ENCODE measurements around the gene TESK2. TPM values are rescaled to one million over a fixed set of nuclear protein-coding genes. Genes with fewer than 3 reads are reported as not detected.
A peak's percentile ranks its signal among the peaks of the same experiment; 100 is the strongest.

Gene TESK2
- total and polyA plus RNA-seq, 2 of the 13 experiments (the other 11 are each of a cell fraction or from before 2014, with no cell fraction given), result 5.5 to 9.6 TPM

- TF ChIP-seq FOXJ3 (CRISPR knock-in tag; IDR thresholded peaks at IDR 0.05; ENCODE audit: borderline replicate concordance) (peak; percentile 16; the same call in 1 of the 2 replicates), PPARG (CRISPR knock-in tag; conservative IDR thresholded peaks at IDR 0.05) (0 out of 2 replicates have a peak, but pooled peaks have one; percentile 11), ZNF496 (CRISPR knock-in tag; IDR thresholded peaks at IDR 0.05; ENCODE audit: insufficient replicate concordance) (no peak), ATF2 (CRISPR knock-in tag; IDR thresholded peaks at IDR 0.05) (peak; percentile 47; the same call in 1 of the 2 replicates), DBP (CRISPR knock-in tag; IDR thresholded peaks at IDR 0.05; ENCODE audit: not compliant biosample characterization) (no peak), CTCF (CRISPR knock-in tag; IDR thresholded peaks at IDR 0.05) (no peak; the same call in 1 of the 2 replicates), ZNF691 (CRISPR knock-in tag; IDR thresholded peaks at IDR 0.05; ENCODE audit: borderline replicate concordance, low read depth) (peak; percentile 47; the same call in 1 of the 2 replicates), MTA3 (CRISPR knock-in tag; IDR thresholded peaks at IDR 0.05) (no peak), ZNF597 (CRISPR knock-in tag; IDR thresholded peaks at IDR 0.05) (no peak), FLYWCH1 (CRISPR knock-in tag; IDR thresholded peaks at IDR 0.05) (no peak), ZNF747 (CRISPR knock-in tag; IDR thresholded peaks at IDR 0.05; ENCODE audit: borderline replicate concordance) (no peak), HDAC1 (CRISPR knock-in tag; IDR thresholded peaks at IDR 0.05) (peak; percentile 61; the same call in 1 of the 2 replicates), ZNF431 (CRISPR knock-in tag; IDR thresholded peaks at IDR 0.05; ENCODE audit: borderline replicate concordance, low read depth) (0 out of 2 replicates have a peak, but pooled peaks have one; percentile 39)
- TF ChIP-seq, protein P1, sequence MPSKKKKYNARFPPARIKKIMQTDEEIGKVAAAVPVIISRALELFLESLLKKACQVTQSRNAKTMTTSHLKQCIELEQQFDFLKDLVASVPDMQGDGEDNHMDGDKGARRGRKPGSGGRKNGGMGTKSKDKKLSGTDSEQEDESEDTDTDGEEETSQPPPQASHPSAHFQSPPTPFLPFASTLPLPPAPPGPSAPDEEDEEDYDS (CRISPR knock-in tag; IDR thresholded peaks at IDR 0.05), result peak; percentile 49; the same call in 1 of the 2 replicates
- TF ChIP-seq, protein P2, sequence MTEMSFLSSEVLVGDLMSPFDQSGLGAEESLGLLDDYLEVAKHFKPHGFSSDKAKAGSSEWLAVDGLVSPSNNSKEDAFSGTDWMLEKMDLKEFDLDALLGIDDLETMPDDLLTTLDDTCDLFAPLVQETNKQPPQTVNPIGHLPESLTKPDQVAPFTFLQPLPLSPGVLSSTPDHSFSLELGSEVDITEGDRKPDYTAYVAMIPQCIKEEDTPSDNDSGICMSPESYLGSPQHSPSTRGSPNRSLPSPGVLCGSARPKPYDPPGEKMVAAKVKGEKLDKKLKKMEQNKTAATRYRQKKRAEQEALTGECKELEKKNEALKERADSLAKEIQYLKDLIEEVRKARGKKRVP (CRISPR knock-in tag; IDR thresholded peaks at IDR 0.05), result 0 out of 4 replicates have a peak, but pooled peaks of 1 of the 2 experiments have one; percentile 36
- TF ChIP-seq, protein P3, sequence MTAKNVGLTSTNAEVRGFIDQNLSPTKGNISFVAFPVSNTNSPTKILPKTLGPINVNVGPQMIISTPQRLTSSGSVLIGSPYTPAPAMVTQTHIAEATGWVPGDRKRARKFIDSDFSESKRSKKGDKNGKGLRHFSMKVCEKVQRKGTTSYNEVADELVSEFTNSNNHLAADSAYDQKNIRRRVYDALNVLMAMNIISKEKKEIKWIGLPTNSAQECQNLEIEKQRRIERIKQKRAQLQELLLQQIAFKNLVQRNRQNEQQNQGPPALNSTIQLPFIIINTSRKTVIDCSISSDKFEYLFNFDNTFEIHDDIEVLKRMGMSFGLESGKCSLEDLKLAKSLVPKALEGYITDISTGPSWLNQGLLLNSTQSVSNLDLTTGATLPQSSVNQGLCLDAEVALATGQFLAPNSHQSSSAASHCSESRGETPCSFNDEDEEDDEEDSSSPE (CRISPR knock-in tag; IDR thresholded peaks at IDR 0.05), result 0 out of 2 replicates have a peak, but pooled peaks have one; percentile 73
Observed at GRCh38 chr1:45490626-45491486, at the start of gene TESK2 (continued).
